Ascending aorta (tissue), 2 donors: Measurements from ENCODE around the gene TBPL1. TPM values are rescaled to one million over a fixed set of nuclear protein-coding genes. Genes with fewer than 3 reads are reported as not detected.

Experiments
- DNase-seq, 2 donors: peaks; one replicate each; pipeline ENCODE4 v3.0.0-alpha.2; 2019; ENCODE audit warnings: low spot score in 2 of 2
- H3K27ac ChIP-seq, 2 donors: fragments of 200-600 bp; sonication (generic); one replicate each; pipeline ENCODE4 v1.5.1; 2016 to 2017; ENCODE audit warnings: mild to moderate bottlenecking in 1 of 2
- H3K27me3 ChIP-seq: fragments of 200-600 bp; sonication (generic); one replicate; pipeline ENCODE4 v1.5.1; 2017
- H3K36me3 ChIP-seq, 2 donors: fragments of 200-600 bp; sonication (generic); one replicate each; pipeline ENCODE4 v1.5.1; 2016
- H3K4me1 ChIP-seq, 2 donors: fragments of 200-600 bp; sonication (generic); one replicate each; pipeline ENCODE4 v1.5.1; 2016 to 2017; ENCODE audit warnings: mild to moderate bottlenecking in 1 of 2
- H3K4me3 ChIP-seq, 2 donors: fragments of 200-600 bp; sonication (generic); one replicate each; pipeline ENCODE4 v1.5.1; 2016 to 2017; ENCODE audit warnings: mild to moderate bottlenecking in 1 of 2
- H3K9me3 ChIP-seq, 2 donors: fragments of 200-600 bp; sonication (generic); one replicate each; pipeline ENCODE4 v1.5.1; 2016
- intact Hi-C: fragments of 100-400 bp; cut with DNase I; formaldehyde crosslinking; loops from one replicate; pipeline ENCODE4 v1.15.1; 2023
- total RNA-seq: library from RNA; depleted of rRNA; stranded (reverse); fragments of >200 nt; gene quantifications from one replicate; pipeline ENCODE4 v1.1.0, GENCODE V29; 2016
- TF ChIP-seq, protein P1 (sequence below), 3 experiments: fragments of 200-600 bp in 2 of 3; fragments of 450-650 bp in 1 of 3; sonication (generic) in 2 of 3; IDR thresholded peaks; one replicate each; pipeline ENCODE4 v1.5.1; 2016 to 2019; ENCODE audit warnings: antibody characterized with exemption in 3 of 3, mild to moderate bottlenecking in 1 of 3, moderate library complexity in 1 of 3

The TBPL1 gene
- total RNA-seq, 1 donor from 2014 or later, result 23.1 TPM

GRCh38 chr6:133958791-133959190 lies 5.8 kb downstream of the TBPL1 start:
- intact Hi-C loops, result loop anchor here (10.0 kb wide), 2 partner anchors 216 to 1096 kb away; partner anchors contain the start of gene HBS1L
- TF ChIP-seq, protein P1, sequence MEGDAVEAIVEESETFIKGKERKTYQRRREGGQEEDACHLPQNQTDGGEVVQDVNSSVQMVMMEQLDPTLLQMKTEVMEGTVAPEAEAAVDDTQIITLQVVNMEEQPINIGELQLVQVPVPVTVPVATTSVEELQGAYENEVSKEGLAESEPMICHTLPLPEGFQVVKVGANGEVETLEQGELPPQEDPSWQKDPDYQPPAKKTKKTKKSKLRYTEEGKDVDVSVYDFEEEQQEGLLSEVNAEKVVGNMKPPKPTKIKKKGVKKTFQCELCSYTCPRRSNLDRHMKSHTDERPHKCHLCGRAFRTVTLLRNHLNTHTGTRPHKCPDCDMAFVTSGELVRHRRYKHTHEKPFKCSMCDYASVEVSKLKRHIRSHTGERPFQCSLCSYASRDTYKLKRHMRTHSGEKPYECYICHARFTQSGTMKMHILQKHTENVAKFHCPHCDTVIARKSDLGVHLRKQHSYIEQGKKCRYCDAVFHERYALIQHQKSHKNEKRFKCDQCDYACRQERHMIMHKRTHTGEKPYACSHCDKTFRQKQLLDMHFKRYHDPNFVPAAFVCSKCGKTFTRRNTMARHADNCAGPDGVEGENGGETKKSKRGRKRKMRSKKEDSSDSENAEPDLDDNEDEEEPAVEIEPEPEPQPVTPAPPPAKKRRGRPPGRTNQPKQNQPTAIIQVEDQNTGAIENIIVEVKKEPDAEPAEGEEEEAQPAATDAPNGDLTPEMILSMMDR (IDR thresholded peaks at IDR 0.05), result no peak

DNA sequence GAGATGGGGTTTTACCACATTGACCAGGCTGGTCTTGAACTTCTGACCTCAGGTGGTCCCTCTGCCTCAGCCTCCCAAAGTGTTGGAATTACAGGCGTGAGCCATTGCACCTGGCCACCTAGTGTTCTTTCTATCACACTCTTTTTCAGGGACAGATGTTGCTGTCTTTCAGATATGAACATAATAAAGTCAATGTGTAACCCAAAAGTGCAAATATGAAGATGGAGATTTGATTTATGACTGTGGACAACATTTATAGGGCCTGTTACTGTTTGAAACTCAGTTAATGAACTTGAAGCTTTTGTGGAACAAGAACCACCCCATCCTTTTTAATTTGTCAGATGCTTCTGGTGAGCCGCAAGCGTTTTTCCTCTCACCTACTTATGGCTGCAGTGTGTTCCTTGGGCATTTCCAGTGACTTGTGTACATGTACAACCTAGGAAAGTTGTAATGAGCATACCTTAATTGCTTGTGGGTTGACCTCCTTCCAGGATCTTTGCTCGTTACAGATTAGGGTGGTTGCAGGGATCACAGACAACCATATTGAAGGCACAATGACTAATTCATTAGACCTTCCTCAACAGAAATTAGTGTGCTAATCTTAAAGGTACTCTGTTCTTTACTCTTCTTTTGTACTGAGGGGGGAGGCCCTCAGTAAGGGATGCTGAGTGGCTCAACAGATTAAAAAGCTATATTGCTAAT lies 6.8 kb downstream of the TBPL1 start:
- no peak for DNase-seq
- Histone ChIP-seq H3K27ac (no peak overlapping the region), H3K9me3 (no peaks in the 10 kb centered on the region), H3K4me1 (peaks cover 0 to 10% of the 10 kb centered on the region in 2 donors), H3K4me3 (no peak overlapping the region), H3K36me3 (no peaks in the 10 kb centered on the region), H3K27me3 (no peaks in the 10 kb centered on the region)
- intact Hi-C loops, result loop anchor here (10.0 kb wide), 2 partner anchors 215 to 1095 kb away; partner anchors contain the start of gene HBS1L
- TF ChIP-seq, protein P1 (IDR thresholded peaks at IDR 0.05), result no peak

More at GRCh38 chr6:133958791-133959190, 5.8 kb downstream of the TBPL1 start:
- Histone ChIP-seq H3K4me1 (peaks cover 0 to 13% of the 10 kb centered on the region in 2 donors), H3K9me3 (no peaks in the 10 kb centered on the region), H3K27ac (no peak overlapping the region), H3K27me3 (no peaks in the 10 kb centered on the region), H3K36me3 (no peaks in the 10 kb centered on the region), H3K4me3 (no peak overlapping the region)
- no peak for DNase-seq

- peaks cover 0 to 10% of the 10 kb centered on the region in 2 donors for H3K4me1 ChIP-seq
- H3K27me3 ChIP-seq, result no peaks in the 10 kb centered on the region
- H3K9me3 ChIP-seq, result no peaks in the 10 kb centered on the region
- no peak for DNase-seq
- TF ChIP-seq, protein P1 (IDR thresholded peaks at IDR 0.05), result no peak
- no peaks in the 10 kb centered on the region for H3K36me3 ChIP-seq
- H3K4me3 ChIP-seq, result no peak overlapping the region
- H3K27ac ChIP-seq, result no peak overlapping the region
- intact Hi-C loops, result no loop called here
These were observed 8.8 kb downstream of the TBPL1 start for GRCh38 chr6:133961831-133962230.

DNA sequence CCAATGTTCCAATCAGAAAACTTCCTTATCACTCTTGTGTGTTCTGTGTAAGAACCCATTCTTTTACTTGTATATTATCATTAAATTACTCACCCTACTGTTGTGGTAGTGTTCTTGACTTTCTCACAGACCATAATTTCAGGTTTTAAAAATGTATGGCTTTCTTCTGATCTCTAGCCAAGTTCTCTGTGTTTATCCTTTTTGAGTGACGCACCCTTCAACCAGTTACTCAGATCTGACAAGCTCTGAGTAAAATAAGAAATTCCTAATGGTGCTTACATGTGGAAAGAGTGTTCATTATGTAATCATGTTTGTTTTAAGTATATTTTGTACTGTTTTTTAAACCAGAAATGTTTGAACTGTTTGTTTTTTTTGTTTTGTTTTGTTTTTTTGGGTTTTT lies 11.0 kb downstream of the TBPL1 start:
- Histone ChIP-seq H3K9me3 (no peaks in the 10 kb centered on the region), H3K4me3 (no peak overlapping the region), H3K27ac (no peak overlapping the region), H3K4me1 (no peaks in the 10 kb centered on the region), H3K36me3 (no peaks in the 10 kb centered on the region), H3K27me3 (no peaks in the 10 kb centered on the region)
- no peak for DNase-seq
- intact Hi-C loops, result no loop called here
- TF ChIP-seq, protein P1 (IDR thresholded peaks at IDR 0.05), result no peak

DNA sequence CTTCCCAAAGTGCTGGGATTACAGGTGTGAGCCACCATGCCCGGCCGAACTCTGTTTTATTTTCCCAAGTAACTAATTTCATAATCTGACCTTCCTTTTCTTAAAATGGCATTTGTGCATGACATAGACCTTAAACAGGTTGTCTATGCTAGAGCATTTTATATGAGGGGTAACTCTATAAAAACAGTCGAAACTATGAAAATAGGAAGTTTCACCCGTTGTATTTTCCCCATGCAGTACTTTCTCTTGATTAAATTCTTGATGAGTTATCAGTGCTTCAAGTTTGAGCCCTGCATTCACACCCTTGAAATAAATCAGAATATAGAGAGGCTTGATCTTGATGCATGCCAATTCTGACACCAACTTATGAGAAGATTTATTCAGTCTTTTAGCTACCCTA lies 11.7 kb downstream of the TBPL1 start:
- Histone ChIP-seq H3K4me3 (no peak overlapping the region), H3K27ac (no peak overlapping the region), H3K9me3 (no peaks in the 10 kb centered on the region), H3K27me3 (no peaks in the 10 kb centered on the region), H3K36me3 (no peaks in the 10 kb centered on the region), H3K4me1 (no peaks in the 10 kb centered on the region)
- DNase-seq, result no peak
- TF ChIP-seq, protein P1 (IDR thresholded peaks at IDR 0.05), result no peak
- intact Hi-C loops, result no loop called here
